ENCODE measurements around the gene TGFBR3.

The TGFBR3 gene

DNA sequence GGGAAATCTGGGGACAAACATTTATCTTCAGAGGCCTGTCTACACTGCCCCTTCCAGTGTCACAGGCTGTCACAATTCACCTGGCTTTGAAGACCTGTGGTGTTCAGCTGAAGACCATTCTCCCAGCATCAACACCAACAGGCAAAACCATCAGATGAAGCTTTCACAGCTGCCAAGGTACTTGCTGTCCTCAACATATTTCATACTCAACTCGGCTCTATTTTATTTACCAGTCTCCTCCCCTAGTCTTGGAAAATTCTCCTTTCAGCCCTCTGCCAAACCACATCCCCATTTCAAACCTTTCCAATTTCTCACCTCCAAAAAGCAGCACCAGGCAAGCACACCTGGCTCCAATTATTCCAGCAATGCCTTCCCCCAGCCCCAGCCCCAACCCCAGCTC, 108.8 kb downstream of the TGFBR3 start:
- Histone ChIP-seq H3K9ac (ENCODE audit: low read length) (no peak overlapping the region), H4K20me1 (ENCODE audit: insufficient read depth, low read length) (no peaks in the 10 kb centered on the region), H3K27ac (ENCODE audit: low read length) (no peak overlapping the region), H3K36me3 (replicated peaks; ENCODE audit: low read depth, low read length) (no peaks in the 10 kb centered on the region), H3K79me2 (ENCODE audit: low read length) (no peaks in the 10 kb centered on the region), H3K4me2 (ENCODE audit: low read length) (no peak overlapping the region), H2AFZ (ENCODE audit: low read depth, low read length) (no peak overlapping the region), H3K4me1 (ENCODE audit: low read length) (no peaks in the 10 kb centered on the region), H3K27me3 (ENCODE audit: low read depth, low read length) (no peaks in the 10 kb centered on the region), H3K4me3 (ENCODE audit: low read length) (no peak overlapping the region), H3K9me3 (ENCODE audit: insufficient read depth, low read length) (no peaks in the 10 kb centered on the region)
- TF ChIP-seq, protein P1, sequence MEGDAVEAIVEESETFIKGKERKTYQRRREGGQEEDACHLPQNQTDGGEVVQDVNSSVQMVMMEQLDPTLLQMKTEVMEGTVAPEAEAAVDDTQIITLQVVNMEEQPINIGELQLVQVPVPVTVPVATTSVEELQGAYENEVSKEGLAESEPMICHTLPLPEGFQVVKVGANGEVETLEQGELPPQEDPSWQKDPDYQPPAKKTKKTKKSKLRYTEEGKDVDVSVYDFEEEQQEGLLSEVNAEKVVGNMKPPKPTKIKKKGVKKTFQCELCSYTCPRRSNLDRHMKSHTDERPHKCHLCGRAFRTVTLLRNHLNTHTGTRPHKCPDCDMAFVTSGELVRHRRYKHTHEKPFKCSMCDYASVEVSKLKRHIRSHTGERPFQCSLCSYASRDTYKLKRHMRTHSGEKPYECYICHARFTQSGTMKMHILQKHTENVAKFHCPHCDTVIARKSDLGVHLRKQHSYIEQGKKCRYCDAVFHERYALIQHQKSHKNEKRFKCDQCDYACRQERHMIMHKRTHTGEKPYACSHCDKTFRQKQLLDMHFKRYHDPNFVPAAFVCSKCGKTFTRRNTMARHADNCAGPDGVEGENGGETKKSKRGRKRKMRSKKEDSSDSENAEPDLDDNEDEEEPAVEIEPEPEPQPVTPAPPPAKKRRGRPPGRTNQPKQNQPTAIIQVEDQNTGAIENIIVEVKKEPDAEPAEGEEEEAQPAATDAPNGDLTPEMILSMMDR (IDR thresholded peaks at IDR 0.05; ENCODE audit: low read depth, low read length): no peak
- no peak for TF ChIP-seq EZH2phosphoT487 (IDR thresholded peaks at IDR 0.05; ENCODE audit: low read depth)

DNA sequence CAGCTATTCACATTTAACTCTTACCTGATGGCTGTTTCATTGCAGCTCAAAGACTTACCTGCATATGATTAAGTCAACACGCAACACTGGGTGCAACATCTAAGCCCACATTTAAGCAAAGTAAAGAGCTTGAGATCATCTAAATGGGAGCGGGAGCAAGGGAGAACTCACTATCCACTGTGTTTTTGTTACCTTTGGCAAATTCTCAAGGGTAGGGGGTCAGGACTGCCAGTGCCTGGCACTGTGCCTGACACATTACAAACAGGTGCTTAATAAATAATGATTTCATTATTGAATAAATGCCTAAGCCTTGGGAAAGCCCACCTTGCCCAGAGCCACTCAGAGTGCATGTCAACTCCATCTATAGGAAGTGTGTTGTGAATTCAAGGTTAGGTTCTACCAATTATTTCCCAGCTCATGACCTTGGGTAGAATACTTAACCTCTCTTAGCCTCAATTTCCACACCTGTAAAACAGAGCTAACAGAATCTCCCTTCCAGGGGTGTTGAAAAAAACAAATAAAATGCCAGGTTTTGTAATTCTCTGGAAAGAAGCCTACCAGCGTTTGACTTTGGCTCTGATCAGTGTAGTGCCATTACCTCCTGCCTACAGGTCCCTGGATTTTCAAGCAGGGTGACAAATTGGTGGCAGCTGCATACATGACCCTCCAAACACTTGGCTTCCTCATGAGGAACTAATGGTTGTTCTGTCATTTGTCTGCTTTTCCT, 109.7 kb downstream of the TGFBR3 start:
- Histone ChIP-seq H2AFZ (ENCODE audit: low read depth, low read length) (no peak overlapping the region), H3K9ac (ENCODE audit: low read length) (no peak overlapping the region), H3K27me3 (ENCODE audit: low read depth, low read length) (no peaks in the 10 kb centered on the region), H4K20me1 (ENCODE audit: insufficient read depth, low read length) (no peaks in the 10 kb centered on the region), H3K4me2 (ENCODE audit: low read length) (no peak overlapping the region), H3K79me2 (ENCODE audit: low read length) (no peaks in the 10 kb centered on the region), H3K27ac (ENCODE audit: low read length) (no peak overlapping the region), H3K4me3 (ENCODE audit: low read length) (no peak overlapping the region), H3K4me1 (ENCODE audit: low read length) (no peaks in the 10 kb centered on the region), H3K9me3 (ENCODE audit: insufficient read depth, low read length) (no peaks in the 10 kb centered on the region), H3K36me3 (replicated peaks; ENCODE audit: low read depth, low read length) (no peaks in the 10 kb centered on the region)
- TF ChIP-seq EZH2phosphoT487 (IDR thresholded peaks at IDR 0.05; ENCODE audit: low read depth): no peak
- TF ChIP-seq, protein P1 (IDR thresholded peaks at IDR 0.05; ENCODE audit: low read depth, low read length): no peak

DNA sequence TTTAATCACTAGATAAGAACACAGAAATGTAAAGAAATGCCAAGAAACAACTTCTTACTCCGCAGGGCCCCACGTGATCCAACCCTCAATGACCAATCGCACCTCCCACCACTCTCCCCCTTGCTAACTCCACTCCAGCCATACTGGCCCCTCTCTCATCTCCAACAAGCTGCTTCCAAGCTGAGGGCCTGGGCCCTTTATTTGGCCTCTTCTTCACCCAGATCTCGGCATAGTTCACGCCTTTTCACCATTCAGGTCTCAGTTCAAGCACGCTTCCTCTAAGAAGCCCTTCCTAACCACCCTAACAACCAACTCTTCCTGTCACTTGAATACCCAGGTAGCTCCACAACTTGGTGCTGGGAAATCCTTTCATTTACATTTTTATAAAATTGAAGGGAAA, 110.7 kb downstream of the TGFBR3 start:
- no peak for TF ChIP-seq EZH2phosphoT487 (IDR thresholded peaks at IDR 0.05; ENCODE audit: low read depth)
- TF ChIP-seq, protein P1 (IDR thresholded peaks at IDR 0.05; ENCODE audit: low read depth, low read length): no peak
- H3K4me2 ChIP-seq (ENCODE audit: low read length): no peak overlapping the region
- H4K20me1 ChIP-seq (ENCODE audit: insufficient read depth, low read length): no peaks in the 10 kb centered on the region
- no peak overlapping the region for H3K27ac ChIP-seq (ENCODE audit: low read length)
- no peaks in the 10 kb centered on the region for H3K9me3 ChIP-seq (ENCODE audit: insufficient read depth, low read length)
- no peak overlapping the region for H2AFZ ChIP-seq (ENCODE audit: low read depth, low read length)
- no peaks in the 10 kb centered on the region for H3K27me3 ChIP-seq (ENCODE audit: low read depth, low read length)
- no peaks in the 10 kb centered on the region for H3K36me3 ChIP-seq (replicated peaks; ENCODE audit: low read depth, low read length)
- H3K4me3 ChIP-seq (ENCODE audit: low read length): no peak overlapping the region
- no peaks in the 10 kb centered on the region for H3K79me2 ChIP-seq (ENCODE audit: low read length)
- no peaks in the 10 kb centered on the region for H3K4me1 ChIP-seq (ENCODE audit: low read length)
- no peak overlapping the region for H3K9ac ChIP-seq (ENCODE audit: low read length)

DNA sequence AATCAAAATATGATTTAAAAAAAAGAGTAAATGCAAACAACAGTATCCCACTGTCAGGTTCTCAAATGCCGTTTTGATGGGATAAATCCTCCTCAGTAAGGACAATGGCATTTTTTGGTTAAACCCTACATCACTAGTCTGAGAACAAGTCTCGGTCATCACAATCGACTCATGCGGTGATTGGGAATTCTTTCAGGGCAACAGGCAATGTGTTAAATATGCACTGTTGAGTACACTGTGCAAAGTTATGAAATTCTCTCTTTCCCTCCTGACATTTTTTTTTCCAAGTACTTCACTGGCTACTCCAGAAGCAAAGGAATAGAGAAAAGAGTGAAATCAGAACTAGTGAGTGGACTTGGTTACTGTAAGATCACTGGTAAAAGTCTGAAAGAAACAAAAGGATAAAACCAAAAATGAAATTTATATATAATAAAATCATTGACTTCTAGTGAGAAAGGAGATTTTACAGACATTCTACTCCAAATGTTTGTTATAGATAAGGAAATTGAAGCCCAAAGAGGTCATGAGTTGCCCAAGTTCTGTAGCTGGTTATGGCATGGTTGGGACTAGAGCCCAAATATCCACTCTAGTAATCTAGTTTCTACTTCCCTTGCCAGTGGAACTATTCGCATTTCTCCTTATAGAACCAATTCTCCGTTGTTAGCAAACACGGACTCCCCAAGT, 111.3 kb downstream of the TGFBR3 start:
- no peaks in the 10 kb centered on the region for H4K20me1 ChIP-seq (ENCODE audit: insufficient read depth, low read length)
- no peak overlapping the region for H3K27ac ChIP-seq (ENCODE audit: low read length)
- no peaks in the 10 kb centered on the region for H3K27me3 ChIP-seq (ENCODE audit: low read depth, low read length)
- TF ChIP-seq, protein P1 (IDR thresholded peaks at IDR 0.05; ENCODE audit: low read depth, low read length): no peak
- TF ChIP-seq EZH2phosphoT487 (IDR thresholded peaks at IDR 0.05; ENCODE audit: low read depth): no peak
- H3K36me3 ChIP-seq (replicated peaks; ENCODE audit: low read depth, low read length): no peaks in the 10 kb centered on the region
- no peak overlapping the region for H3K4me2 ChIP-seq (ENCODE audit: low read length)
- H2AFZ ChIP-seq (ENCODE audit: low read depth, low read length): no peak overlapping the region
- H3K4me3 ChIP-seq (ENCODE audit: low read length): no peak overlapping the region
- H3K9ac ChIP-seq (ENCODE audit: low read length): no peak overlapping the region
- no peaks in the 10 kb centered on the region for H3K4me1 ChIP-seq (ENCODE audit: low read length)
- H3K9me3 ChIP-seq (ENCODE audit: insufficient read depth, low read length): no peaks in the 10 kb centered on the region
- no peaks in the 10 kb centered on the region for H3K79me2 ChIP-seq (ENCODE audit: low read length)

Data from OCI-LY3 (cell line).